Activated B cell treated with CpG ODN at 0.5 μM for 24 hours (primary cell): ENCODE results near the gene ACBD6. TPM values are rescaled to one million over a fixed set of nuclear protein-coding genes. Genes with fewer than 3 reads are reported as not detected.
A peak's percentile ranks its signal among the peaks of the same experiment; 100 is the strongest.
"Not testable (repeated sequence)": the region's sequence is repeated elsewhere in the genome, so short reads cannot be mapped to it uniquely, and the experiment has no call there.

ENCODE experiments used
- ATAC-seq: fragments of 200-7000 bp; cut with Tn5 transposase; one replicate; pipeline ENCODE4 v1.10.0; 2021; ENCODE audit warnings: low read depth, mild to moderate bottlenecking, moderate library complexity
- CTCF ChIA-PET: fragments of 350-600 bp; sonication (Branson Sonifier 250); formaldehyde crosslinking; loops from one replicate; lab custom pipeline; 2021; ENCODE audit warnings: antibody characterized with exemption; lab: Charles Lee
- POLR2A ChIA-PET: fragments of 350-600 bp; sonication (Branson Sonifier 250); formaldehyde crosslinking; loops from one replicate; lab custom pipeline; 2021; ENCODE audit warnings: antibody characterized with exemption; lab: Charles Lee
- DNase-seq: peaks from one replicate; pipeline ENCODE4 v3.0.0; 2022
- H3K27ac Mint-ChIP-seq: one replicate; pipeline ENCODE4 v1.8.0; 2020; ENCODE audit warnings: mixed read lengths
- H3K27me3 Mint-ChIP-seq: one replicate; pipeline ENCODE4 v1.8.0; 2021; ENCODE audit warnings: mixed read lengths
- H3K36me3 Mint-ChIP-seq: one replicate; pipeline ENCODE4 v1.8.0; 2021; ENCODE audit warnings: low read depth, mixed read lengths
- H3K4me1 Mint-ChIP-seq: one replicate; pipeline ENCODE4 v1.8.0; 2021; ENCODE audit warnings: mixed read lengths
- H3K4me3 Mint-ChIP-seq: one replicate; pipeline ENCODE4 v1.8.0; 2020; ENCODE audit warnings: mild to moderate bottlenecking, mixed read lengths
- H3K9me3 Mint-ChIP-seq: one replicate; pipeline ENCODE4 v1.8.0; 2020; ENCODE audit warnings: mixed read lengths
- CTCF ChIP-seq: fragments of 200-600 bp; IDR thresholded peaks from one replicate; pipeline ENCODE4 v1.8.0; 2022; ENCODE audit warnings: antibody characterized with exemption, mild to moderate bottlenecking
- intact Hi-C: fragments of 100-400 bp; cut with micrococcal nuclease; formaldehyde crosslinking; loops from one replicate; pipeline ENCODE4 v1.15.1; 2024
- total RNA-seq: library from RNA; stranded (reverse); gene quantifications from 2 replicates; pipeline ENCODE4 v1.2.3, GENCODE V29; 2022

Gene ACBD6
- 55.4 and 61.5 TPM in 2 replicates for total RNA-seq

GRCh38 chr1:180502361-180503279 is at the start of gene ACBD6:
Gene ACBD6, minus strand, starts transcription at chr1:180502577. Its CDS starts 311 bp downstream, at chr1:180502266.
- H3K36me3 Mint-ChIP-seq: peaks cover 18% of the 10 kb centered on the region
- ATAC-seq: peak; percentile 83
- TF ChIP-seq CTCF: no peak
- DNase-seq: peak; percentile 82
- H3K4me3 Mint-ChIP-seq: peak within 1 kb of the TSS; percentile 96
- POLR2A ChIA-PET: interaction anchor here (0.5 to 2.3 kb wide), 22 partner anchors 9 to 1138 kb away, joined by 3 to 15 read pairs (median 4); partner anchors contain the start of genes AXDND1, QSOX1, STX6 and XPR1
- CTCF ChIA-PET: interaction anchor here (0.8 to 2.1 kb wide), 5 partner anchors 13 to 129 kb away, joined by 3 to 6 read pairs (median 4); partner anchors contain the start of gene XPR1
- H3K9me3 Mint-ChIP-seq: no peaks in the 10 kb centered on the region
- peak within 1 kb of the TSS; percentile 98 for H3K27ac Mint-ChIP-seq
- no peaks in the 10 kb centered on the region for H3K27me3 Mint-ChIP-seq
- H3K4me1 Mint-ChIP-seq: peaks cover 30% of the 10 kb centered on the region
- intact Hi-C loops: loop anchor here (1.0 to 10.0 kb wide), 11 partner anchors 13 to 1892 kb away; partner anchors contain the start of genes GLUL, QSOX1, STX6 and TOR1AIP1

- DNase-seq (no peak), ATAC-seq (no peak)
- H3K4me3 Mint-ChIP-seq: no peak overlapping the region
- ChIA-PET CTCF (interaction anchor here (1.1 kb wide), 1 partner anchor 311 kb away, joined by 6 read pairs; no protein-coding TSS in a partner anchor), POLR2A (interaction anchor here (0.6 kb wide), 1 partner anchor 10 kb away, joined by 5 read pairs; no protein-coding TSS in a partner anchor)
- no peak for TF ChIP-seq CTCF
- intact Hi-C loops: no loop called here
- H3K27ac Mint-ChIP-seq: no peak overlapping the region
- no peaks in the 10 kb centered on the region for H3K4me1 Mint-ChIP-seq
- H3K9me3 Mint-ChIP-seq: no peaks in the 10 kb centered on the region
- H3K27me3 Mint-ChIP-seq: no peaks in the 10 kb centered on the region
- no peaks in the 10 kb centered on the region for H3K36me3 Mint-ChIP-seq
Measured at GRCh38 chr1:180551997-180552396, 49.6 kb upstream of the ACBD6 start.

DNA sequence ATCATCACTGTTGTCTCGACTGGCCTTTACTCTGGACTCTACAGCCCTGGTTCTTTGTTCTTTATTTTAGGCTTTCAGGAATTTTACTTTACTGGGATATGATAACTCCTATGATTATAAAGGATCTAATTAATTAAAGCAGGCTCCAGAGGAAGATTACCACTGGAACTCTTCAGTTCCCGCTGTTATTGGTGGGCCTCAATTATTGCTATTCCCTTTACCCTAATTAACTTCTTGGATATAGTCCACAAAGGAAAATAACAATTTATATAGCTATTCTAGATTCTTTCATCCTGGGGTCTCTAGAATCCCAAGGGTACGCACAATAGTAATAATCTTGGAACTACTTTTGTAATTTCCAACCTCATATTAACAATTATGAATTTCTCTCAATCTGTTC is 47.9 kb upstream of the ACBD6 start:
- Mint-ChIP-seq H3K4me1 (no peaks in the 10 kb centered on the region), H3K36me3 (no peaks in the 10 kb centered on the region), H3K9me3 (no peaks in the 10 kb centered on the region), H3K27me3 (no peaks in the 10 kb centered on the region), H3K27ac (no peak overlapping the region), H3K4me3 (no peak overlapping the region)
- no peak for DNase-seq
- ChIA-PET POLR2A (no interaction called here), CTCF (interaction anchor here (1.3 kb wide), 1 partner anchor 11 kb away, joined by 3 read pairs; no protein-coding TSS in a partner anchor)
- intact Hi-C loops: no loop called here
- ATAC-seq: no peak
- TF ChIP-seq CTCF: no peak

GRCh38 chr1:180549770-180550169 is 47.4 kb upstream of the ACBD6 start:
- H3K4me3 Mint-ChIP-seq, POLR2A ChIA-PET, ATAC-seq, DNase-seq, intact Hi-C loops, H3K27ac Mint-ChIP-seq, H3K36me3 Mint-ChIP-seq, H3K9me3 Mint-ChIP-seq, H3K4me1 Mint-ChIP-seq, H3K27me3 Mint-ChIP-seq: not testable (repeated sequence)
- CTCF ChIA-PET: interaction anchor here (1.3 kb wide), 1 partner anchor 11 kb away, joined by 3 read pairs; no protein-coding TSS in a partner anchor

GRCh38 chr1:180548686-180549317 is 46.4 kb upstream of the ACBD6 start:
- DNase-seq: no peak
- no peaks in the 10 kb centered on the region for H3K9me3 Mint-ChIP-seq
- ATAC-seq: no peak
- H3K27ac Mint-ChIP-seq: no peak overlapping the region
- H3K4me3 Mint-ChIP-seq: no peak overlapping the region
- no peaks in the 10 kb centered on the region for H3K4me1 Mint-ChIP-seq
- intact Hi-C loops: no loop called here
- no peaks in the 10 kb centered on the region for H3K27me3 Mint-ChIP-seq
- no peak for TF ChIP-seq CTCF
- POLR2A ChIA-PET: no interaction called here
- CTCF ChIA-PET: interaction anchor here (1.6 kb wide), 1 partner anchor 313 kb away, joined by 5 read pairs; no protein-coding TSS in a partner anchor
- no peaks in the 10 kb centered on the region for H3K36me3 Mint-ChIP-seq
